ACHN (cell line): Measurements from ENCODE around the gene ATP11B.
"Not testable (repeated sequence)": the region's sequence is repeated elsewhere in the genome, so short reads cannot be mapped to it uniquely, and the experiment has no call there.

Experiments used
- DNase-seq: peaks from one replicate; pipeline ENCODE4 v3.0.0-alpha.2; 2015
- in situ Hi-C: cut with HindIII; loops from 2 replicates; pipeline ENCODE4 v1.10.0; 2017; ENCODE audit warnings: low sequenced_read_pairs, low pct_ligation_motif_present, low pct_unique_long_range_greater_than_20kb

The ATP11B gene

GRCh38 chr3:182818296-182818978, 25.1 kb downstream of the ATP11B start:
- in situ Hi-C loops: no loop called here
- no peak for DNase-seq

GRCh38 chr3:182821221-182821981, 28.1 kb downstream of the ATP11B start:
- in situ Hi-C loops: no loop called here

DNA sequence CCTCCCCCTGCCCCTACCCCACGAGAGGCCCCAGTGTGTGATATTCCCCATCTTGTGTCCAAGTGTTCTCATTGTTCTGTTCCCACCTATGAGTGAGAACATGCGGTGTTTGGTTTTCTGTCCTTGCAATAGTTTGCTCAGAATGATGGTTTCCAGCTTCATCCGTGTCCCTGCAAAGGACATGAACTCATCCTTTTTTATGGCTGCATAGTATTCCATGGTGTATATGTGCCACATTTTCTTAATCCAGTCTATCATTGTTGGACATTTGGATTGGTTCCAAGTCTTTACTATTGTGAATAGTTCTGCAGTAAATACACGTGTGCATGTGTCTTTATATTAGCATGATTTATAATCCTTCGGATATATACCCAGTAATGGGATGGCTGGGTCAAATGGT, 29.0 kb downstream of the ATP11B start:
- in situ Hi-C loops, DNase-seq: not testable (repeated sequence)

More at GRCh38 chr3:182821221-182821981, 28.1 kb downstream of the ATP11B start:
- no peak for DNase-seq

DNA sequence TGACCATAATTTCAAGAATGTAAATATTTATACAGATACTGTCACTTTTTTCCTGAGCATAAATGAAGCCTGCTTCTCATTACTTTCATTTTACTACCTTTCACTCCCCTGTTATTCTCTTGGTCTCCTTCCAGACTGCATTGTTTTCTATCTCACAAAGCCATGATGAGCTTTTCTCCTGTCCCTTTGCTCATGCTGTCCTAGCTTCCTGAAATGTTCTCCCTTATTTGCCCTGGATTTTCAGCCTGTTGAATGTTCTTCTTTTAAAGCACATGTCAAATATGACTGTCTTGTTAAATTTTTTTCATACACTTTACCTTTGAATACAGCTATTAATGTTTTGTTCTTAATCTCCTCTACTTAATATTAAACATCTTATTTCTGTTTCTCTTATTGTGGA, 31.7 kb downstream of the ATP11B start:
- in situ Hi-C loops: no loop called here
- DNase-seq: no peak

- in situ Hi-C loops: no loop called here
- DNase-seq: no peak
These were observed 36.6 kb downstream of the ATP11B start for GRCh38 chr3:182829761-182830405.

DNA sequence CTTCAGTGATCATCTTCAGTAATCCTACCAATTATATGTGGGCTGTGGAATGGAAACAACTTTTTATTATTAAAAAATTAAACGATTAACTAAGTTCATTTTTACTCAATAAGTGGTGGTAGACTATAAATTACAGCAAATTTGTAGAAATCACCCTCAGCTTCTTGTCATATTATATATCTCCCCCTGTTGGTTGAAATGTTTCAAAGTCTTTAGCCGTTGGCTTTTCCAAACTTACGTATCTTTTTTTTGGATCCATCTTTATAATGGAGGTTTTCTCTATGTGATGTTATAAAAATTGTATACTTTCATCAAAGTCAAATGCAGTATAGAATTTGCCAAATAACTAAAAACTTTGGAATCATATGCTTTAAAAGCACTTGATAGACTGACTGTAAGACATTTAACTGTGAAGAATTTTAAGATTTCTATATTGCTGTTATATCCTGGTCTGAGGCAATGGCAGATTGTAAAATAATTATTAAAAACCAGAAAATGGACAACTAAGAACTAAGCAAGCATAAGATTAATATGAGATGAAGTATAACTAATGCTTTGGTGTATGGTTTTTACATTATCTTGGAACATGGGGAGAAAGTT, 44.7 kb downstream of the ATP11B start:
- in situ Hi-C loops: no loop called here

DNA sequence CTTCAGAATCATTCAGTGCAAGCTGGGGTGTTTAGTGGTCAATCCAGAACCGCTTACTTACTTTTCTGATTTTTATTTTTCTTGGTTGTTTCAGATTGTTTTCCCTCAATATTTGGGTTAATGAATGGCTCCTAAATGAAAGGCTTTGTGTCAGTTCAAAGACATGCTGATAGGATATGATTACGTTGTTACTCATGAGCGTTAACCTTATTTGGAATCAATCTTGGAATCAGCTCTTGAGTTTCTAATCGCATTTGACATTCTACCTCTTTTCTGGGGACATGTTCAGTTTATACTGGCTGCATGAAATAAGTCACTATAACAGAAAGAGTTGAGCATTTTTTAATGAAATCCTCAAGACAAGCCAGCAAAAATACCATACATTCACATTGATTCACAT, 50.2 kb downstream of the ATP11B start:
- no peak for DNase-seq
- in situ Hi-C loops: no loop called here

More for the DNA sequence above, 44.7 kb downstream of the ATP11B start:
- DNase-seq: peak; percentile 44

DNA sequence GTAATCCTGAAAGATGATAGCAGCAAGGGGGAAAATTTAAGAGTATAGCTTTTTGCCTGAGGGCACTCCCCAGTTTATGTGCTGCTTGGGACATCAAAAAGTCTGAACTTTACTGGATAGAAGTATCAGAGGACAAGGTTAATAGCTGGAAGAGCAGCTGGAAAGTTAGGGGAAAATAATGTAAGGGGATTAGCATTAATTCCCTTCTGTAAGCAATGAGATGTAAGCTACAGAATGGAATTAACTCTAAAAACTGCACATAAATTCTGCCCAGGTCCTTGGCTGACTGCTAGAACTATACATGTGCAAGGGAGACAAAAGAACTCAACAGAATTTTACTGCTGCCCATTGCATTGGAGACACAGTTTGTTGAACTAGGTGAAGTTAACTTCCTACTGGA, 55.6 kb downstream of the ATP11B start:
- in situ Hi-C loops: no loop called here

DNA sequence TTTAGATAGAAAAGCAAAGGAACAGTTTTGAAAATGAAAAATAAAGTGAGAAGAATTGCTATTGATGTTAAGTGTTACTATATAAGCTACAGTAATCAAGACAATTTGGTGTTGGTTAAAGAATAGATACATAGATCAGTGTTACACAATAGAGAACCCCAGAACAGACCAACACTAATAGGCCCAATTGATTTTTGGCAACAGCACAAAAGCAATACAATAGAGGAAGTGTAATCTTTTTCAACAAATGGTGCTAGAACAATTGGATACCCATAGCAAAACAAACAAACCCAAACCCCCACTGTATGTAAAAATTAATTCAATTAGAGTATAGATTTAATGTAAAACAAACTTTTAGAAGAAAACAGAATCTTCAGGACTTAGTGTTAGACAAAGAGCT, 61.8 kb downstream of the ATP11B start:
- in situ Hi-C loops: no loop called here
- no peak for DNase-seq

More for the DNA sequence above, 55.6 kb downstream of the ATP11B start:
- DNase-seq: no peak

DNA sequence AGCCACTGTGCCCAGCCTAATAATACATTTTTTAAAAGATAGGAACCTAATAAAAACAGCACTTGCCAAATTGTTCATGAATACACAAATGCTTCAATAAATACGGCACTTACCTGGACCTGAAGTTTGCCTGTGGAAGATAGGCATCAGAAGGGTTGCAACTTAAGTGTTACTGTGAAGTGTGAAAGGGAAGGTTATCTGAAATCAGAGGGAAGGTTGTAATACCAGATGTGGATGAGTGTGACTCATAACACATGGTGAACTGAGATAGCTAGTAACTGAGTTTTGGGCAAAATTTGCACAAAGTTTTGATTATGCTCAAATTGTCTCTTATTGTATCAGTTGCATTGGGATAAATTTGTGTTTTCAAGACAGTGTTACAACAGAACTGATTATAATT, 68.0 kb downstream of the ATP11B start:
- in situ Hi-C loops: no loop called here
- no peak for DNase-seq

GRCh38 chr3:182862159-182862860, 69.0 kb downstream of the ATP11B start:
- DNase-seq: no peak

DNA sequence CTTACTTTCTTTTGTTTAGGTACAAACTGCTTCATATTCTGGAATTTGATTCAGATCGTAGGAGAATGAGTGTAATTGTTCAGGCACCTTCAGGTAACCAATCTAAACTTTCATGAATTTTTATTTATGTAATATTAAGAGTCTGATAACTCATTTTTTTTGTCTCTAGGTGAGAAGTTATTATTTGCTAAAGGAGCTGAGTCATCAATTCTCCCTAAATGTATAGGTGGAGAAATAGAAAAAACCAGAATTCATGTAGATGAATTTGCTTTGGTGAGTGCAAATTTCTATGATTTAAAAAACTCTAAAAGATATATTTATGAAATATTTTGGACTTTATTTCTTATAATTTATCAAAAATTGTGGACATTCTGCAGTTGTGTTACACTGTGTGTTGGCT, 75.8 kb downstream of the ATP11B start:
- DNase-seq: no peak
- in situ Hi-C loops: no loop called here

More at GRCh38 chr3:182862159-182862860, 69.0 kb downstream of the ATP11B start:
- in situ Hi-C loops: no loop called here

- DNase-seq, in situ Hi-C loops: not testable (repeated sequence)
These were observed 77.6 kb downstream of the ATP11B start for GRCh38 chr3:182870917-182871316.

- no peak for DNase-seq
- in situ Hi-C loops: no loop called here
These were observed 85.8 kb downstream of the ATP11B start for GRCh38 chr3:182879031-182879611.

DNA sequence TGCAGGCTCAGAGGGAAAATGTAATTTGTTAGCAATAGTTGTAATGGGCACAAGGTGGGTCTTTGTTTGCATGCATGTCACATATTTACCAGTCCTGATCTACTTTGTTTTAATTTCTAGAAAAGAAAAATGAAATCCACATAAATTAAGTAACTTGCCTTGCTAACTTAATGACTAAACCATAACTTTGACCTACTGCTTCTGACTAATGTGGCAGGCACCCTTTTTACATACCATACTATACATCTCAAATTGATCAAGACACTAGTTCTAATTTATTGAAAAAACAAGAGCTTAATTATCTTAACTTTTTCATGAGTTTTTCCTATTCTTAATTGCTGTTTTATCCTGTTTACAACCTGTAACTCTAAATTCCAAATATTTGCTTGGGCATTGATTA, 93.2 kb downstream of the ATP11B start:
- in situ Hi-C loops: no loop called here
- no peak for DNase-seq

- in situ Hi-C loops: no loop called here
- DNase-seq: no peak
These were observed 96.8 kb downstream of the ATP11B start for GRCh38 chr3:182889948-182890629.

DNA sequence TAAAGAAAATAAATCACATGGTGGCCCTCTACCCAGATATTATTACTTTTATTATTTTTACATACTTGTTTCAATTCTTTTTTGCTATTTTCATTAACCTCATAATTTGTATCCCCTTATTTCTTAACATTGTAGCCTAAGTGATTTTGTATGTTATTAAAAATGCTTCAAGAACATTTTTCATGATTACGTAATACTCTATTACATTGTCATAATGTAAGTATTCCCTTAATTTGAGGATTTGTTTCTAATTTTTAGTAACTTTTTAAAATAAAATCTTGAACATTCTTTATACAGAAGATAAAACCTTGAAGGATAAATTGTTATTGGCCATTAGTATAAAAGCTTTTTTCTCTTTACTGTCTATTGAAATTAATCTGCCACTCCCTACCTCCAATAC, 98.1 kb downstream of the ATP11B start:
- in situ Hi-C loops: no loop called here
- DNase-seq: no peak

DNA sequence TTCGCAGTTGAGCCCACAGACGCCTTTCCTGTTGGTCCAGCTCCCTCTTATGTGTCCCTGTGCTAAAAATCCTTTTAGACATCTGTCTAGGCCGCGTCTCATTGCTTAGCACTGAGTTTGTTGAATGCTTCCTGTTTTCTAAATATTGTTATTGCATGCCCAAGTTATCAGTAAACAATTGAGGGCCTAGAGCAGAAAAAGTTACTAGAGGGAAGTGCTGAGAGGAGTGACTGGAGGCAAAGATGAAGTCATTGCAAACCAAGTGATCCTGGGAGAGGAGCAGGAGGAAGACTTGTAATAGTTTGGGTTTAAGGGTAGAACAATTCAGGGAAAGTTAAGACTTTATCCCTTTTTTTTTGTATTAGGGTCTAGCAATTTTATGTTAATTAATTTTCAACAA, 98.9 kb downstream of the ATP11B start:
- in situ Hi-C loops: no loop called here
- DNase-seq: no peak
